Measurements from ENCODE around the gene TXNRD1.

- TF ChIP-seq CTCF (IDR thresholded peaks at IDR 0.05) (no peak), POLR2A (IDR thresholded peaks at IDR 0.05) (no peak)
These were observed 66.1 kb downstream of the TXNRD1 start for GRCh38 chr12:104281636-104282035.

Data from lower leg skin (tissue), 3 donors.